ENCODE results near the gene CGB7.

DNA sequence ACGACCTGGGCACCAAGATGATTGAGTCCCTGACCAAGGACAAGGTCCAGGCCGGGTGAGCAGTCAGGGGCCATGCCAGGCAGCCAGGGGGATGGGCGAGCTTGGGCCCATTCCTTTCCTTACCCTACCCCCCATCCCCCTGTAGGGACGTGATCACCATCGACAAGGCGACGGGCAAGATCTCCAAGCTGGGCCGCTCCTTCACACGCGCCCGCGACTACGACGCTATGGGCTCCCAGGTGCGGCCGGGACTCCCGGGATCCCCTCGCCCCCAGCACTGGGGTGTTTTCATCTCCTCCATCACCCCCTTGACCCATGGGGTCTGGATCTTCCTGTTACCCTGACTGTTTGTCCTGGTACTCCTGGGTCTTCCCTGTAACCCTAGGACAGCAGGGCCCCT, 47.7 kb downstream of the CGB7 start:
- TF ChIP-seq GATA3 (IDR thresholded peaks at IDR 0.05; ENCODE audit: low read depth, low read length) (no peak), GATA2 (IDR thresholded peaks at IDR 0.05; ENCODE audit: low read depth, low read length) (no peak)

All from SH-SY5Y (cell line).